Lower leg skin (tissue), 3 donors: ENCODE data around the gene CRELD2.

ENCODE experiments used
- CTCF ChIP-seq, 3 donors: fragments of 450-650 bp; IDR thresholded peaks; one replicate each; pipeline ENCODE4 v1.5.1; 2016; ENCODE audit warnings: antibody characterized with exemption in 3 of 3, mild to moderate bottlenecking in 3 of 3, moderate library complexity in 2 of 3
- POLR2A ChIP-seq, 2 donors: fragments of 450-650 bp; IDR thresholded peaks; one replicate each; pipeline ENCODE4 v1.6.1; 2016 to 2017; ENCODE audit warnings: antibody characterized with exemption in 2 of 2, mild to moderate bottlenecking in 1 of 2, moderate library complexity in 1 of 2

DNA sequence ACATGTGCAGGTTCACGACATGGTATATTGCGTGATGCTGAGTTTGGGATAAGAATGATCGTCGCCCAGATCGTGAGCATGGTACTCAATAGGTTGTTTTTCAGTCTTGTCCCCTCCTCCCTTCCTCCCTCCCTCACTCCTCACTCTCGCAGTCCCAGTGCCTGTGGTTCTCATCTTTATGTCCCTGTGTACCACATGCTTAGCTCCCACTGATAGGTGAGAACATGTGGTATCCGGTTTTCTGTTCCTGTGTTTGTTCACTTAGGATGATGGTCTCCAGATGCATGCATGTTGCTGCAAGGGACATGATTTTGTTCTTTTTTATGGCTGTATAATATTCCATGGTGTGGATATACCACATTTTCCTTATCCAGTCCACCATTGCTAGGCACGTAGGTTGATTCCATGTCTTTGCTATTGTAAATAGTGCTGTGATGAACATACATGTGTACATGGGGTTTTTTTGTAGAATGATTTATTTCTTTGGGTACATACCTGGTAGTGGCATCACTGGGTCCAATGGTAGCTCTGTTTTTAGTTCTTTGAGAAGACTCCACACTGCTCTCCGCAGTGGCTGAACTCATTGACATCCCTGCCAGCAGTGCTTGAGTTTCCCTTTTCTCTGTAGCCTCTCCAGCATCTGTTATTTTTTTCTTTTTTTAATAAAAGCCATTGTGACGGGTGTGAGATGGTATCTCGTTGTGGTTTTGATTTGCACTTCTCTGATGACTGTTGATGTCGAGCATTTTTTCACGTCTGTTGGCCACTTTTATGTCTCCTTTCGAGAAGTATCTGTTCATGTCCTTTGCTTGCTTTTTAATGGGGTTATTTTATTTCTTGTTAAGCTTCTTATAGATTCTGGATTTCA is 48.4 kb upstream of the CRELD2 start:
- no peak for TF ChIP-seq CTCF (IDR thresholded peaks at IDR 0.05)
- TF ChIP-seq POLR2A (IDR thresholded peaks at IDR 0.05), result no peak
